OCI-LY7 (cell line): ENCODE results near the gene OPCML.

Experiments used
- CTCF ChIP-seq: fragments of 200-600 bp; sonication (generic); conservative IDR thresholded peaks from 2 replicates; pipeline ENCODE4 v1.5.1; 2014; ENCODE audit warnings: mild to moderate bottlenecking, antibody characterized with exemption, low read length, moderate library complexity, mixed read lengths
- EZH2phosphoT487 ChIP-seq: fragments of 200-600 bp; sonication (generic); IDR thresholded peaks from 2 replicates; pipeline ENCODE4 v1.6.1; 2018; ENCODE audit warnings: low read depth, borderline replicate concordance, mild to moderate bottlenecking, mixed run types, antibody characterized with exemption, low read length, moderate library complexity, mixed read lengths

GRCh38 chr11:132621976-132622580, 910.2 kb downstream of the OPCML start:
- TF ChIP-seq CTCF, result no peak
- no peak for TF ChIP-seq EZH2phosphoT487
